ENCODE measurements around the gene RASAL3.

RASAL3 gene

GRCh38 chr19:15432629-15433518 is 31.5 kb downstream of the RASAL3 start:
- DNase-seq: peak; percentile 61 to 63

GRCh38 chr19:15432018-15432494 is 32.3 kb downstream of the RASAL3 start:
- no peak for DNase-seq

- no peak for DNase-seq
These were observed 32.8 kb downstream of the RASAL3 start for GRCh38 chr19:15431396-15432017.

GRCh38 chr19:15430526-15431120 is 33.7 kb downstream of the RASAL3 start:
- no peak for DNase-seq

- no peak for DNase-seq
These were observed 34.4 kb downstream of the RASAL3 start for GRCh38 chr19:15429825-15430467.

GRCh38 chr19:15428956-15429824 is 35.2 kb downstream of the RASAL3 start:
- DNase-seq: no peak

- no peak for DNase-seq
These were observed 36.3 kb downstream of the RASAL3 start for GRCh38 chr19:15427991-15428471.

- no peak for DNase-seq
These were observed 37.0 kb downstream of the RASAL3 start for GRCh38 chr19:15427350-15427700.

GRCh38 chr19:15426485-15427349 is 37.6 kb downstream of the RASAL3 start:
- DNase-seq: no peak

GRCh38 chr19:15425321-15425950 is 38.9 kb downstream of the RASAL3 start:
- DNase-seq: no peak

- no peak for DNase-seq
These were observed 39.6 kb downstream of the RASAL3 start for GRCh38 chr19:15424692-15425272.

GRCh38 chr19:15424121-15424520 is 40.2 kb downstream of the RASAL3 start:
- DNase-seq: no peak

GRCh38 chr19:15423130-15423529 is 41.2 kb downstream of the RASAL3 start:
- DNase-seq: no peak

GRCh38 chr19:15422296-15423075 is 41.9 kb downstream of the RASAL3 start:
- DNase-seq: no peak

GRCh38 chr19:15421721-15422260 is 42.6 kb downstream of the RASAL3 start:
- no peak for DNase-seq

- DNase-seq: no peak
These were observed 43.1 kb downstream of the RASAL3 start for GRCh38 chr19:15421136-15421695.

GRCh38 chr19:15419413-15420025 is 44.8 kb downstream of the RASAL3 start:
- DNase-seq: no peak
